HG03432 (cell line): Measurements from ENCODE around the gene DMRTB1.
"Not testable (repeated sequence)": the region's sequence is repeated elsewhere in the genome, so short reads cannot be mapped to it uniquely, and the experiment has no call there.

Experiments used
- ATAC-seq: cut with Tn5 transposase; IDR thresholded peaks from one replicate; pipeline ENCODE4 v1.9.1; 2021; ENCODE audit warnings: mild to moderate bottlenecking, moderate library complexity; ENCODE audit not compliant: unreplicated experiment

The DMRTB1 gene

GRCh38 chr1:53434405-53435007 is 24.7 kb upstream of the DMRTB1 start:
- ATAC-seq = not testable (repeated sequence)

GRCh38 chr1:53435151-53435550 is 24.0 kb upstream of the DMRTB1 start:
- no peak for ATAC-seq

DNA sequence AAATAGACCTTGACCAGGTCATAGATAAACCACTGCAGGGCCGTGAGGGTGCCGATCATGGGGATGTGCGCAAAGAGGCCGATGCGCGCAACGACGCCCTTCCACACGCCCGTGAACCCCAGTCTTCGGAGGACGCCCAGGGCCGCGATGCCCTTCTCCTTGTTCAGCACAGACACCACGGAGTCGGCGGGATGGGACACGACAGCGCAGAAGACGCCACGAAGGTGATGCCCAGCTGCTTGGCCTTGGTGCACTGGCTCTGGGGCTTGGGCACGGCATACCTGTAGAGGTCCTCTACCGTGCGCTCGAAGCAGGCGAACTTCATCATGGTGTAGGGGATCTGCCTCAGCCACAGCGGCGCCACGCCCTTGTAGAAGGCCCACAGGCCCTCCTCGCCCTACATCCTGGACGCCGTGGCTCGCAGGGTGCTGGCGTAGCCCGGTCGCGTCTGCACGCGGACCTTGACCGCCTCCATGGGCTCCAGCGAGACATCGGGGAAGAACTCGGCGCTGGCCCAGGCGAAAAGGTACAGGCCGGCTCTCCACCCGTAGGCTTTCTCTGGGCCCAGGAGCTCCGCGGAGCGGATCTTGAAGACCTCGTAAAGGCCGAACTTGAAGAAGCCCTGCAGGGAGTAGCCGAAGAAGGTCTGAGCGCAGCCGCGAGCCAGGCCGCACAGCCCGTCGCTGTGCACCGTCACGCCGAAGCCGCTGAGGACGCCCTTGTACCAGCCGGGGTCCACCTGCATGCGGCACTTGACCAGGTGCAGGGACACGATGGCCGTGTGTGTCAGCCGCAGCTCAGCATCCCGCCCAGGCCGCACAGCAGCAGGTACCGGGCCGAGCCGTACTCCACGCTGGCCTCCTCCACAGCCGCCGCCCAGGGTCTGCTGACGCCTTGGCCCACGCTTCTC is 20.5 kb upstream of the DMRTB1 start:
- ATAC-seq = no peak

DNA sequence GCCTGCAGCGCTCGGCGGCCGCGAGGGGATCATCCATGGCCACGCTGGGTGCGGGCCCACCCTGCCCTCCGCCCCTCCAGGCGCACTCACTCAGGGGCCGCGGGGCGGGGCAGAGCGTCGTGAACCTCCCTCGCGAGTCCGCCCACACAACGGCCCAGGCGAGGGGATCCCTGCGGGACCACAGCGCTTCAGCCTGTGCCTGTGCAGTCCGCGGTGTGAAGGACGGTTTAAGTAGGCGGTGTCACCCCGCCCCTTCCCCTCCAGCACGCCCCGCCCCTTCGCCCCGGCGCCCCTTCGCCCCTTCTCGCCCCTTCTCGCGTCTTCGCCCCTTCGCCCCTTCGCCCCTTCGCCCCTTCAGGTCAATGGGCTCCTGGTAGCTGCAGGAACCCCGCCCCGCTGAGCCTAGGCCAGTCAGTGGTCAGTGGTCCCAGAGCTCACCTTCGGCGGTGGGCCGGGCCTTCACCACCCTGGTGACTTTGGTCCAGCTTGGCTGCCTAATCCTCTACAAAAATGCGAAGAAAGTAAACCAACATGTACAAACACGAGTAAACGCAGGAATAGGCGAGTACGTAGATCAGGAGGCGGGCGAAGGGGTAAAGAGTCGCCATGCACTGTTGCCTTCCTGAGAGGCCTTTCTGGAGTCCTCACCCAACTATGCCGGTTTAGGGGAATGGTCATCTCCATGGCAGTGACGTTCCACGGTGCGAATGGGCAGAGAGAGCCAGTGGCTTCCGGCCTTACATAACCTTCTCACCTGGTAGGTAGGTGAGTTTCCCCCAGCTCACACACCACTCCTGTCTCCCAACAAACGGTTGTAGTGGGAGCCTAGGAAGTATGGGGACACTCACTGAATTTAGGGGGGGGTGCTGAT is 19.6 kb upstream of the DMRTB1 start:
- no peak for ATAC-seq

DNA sequence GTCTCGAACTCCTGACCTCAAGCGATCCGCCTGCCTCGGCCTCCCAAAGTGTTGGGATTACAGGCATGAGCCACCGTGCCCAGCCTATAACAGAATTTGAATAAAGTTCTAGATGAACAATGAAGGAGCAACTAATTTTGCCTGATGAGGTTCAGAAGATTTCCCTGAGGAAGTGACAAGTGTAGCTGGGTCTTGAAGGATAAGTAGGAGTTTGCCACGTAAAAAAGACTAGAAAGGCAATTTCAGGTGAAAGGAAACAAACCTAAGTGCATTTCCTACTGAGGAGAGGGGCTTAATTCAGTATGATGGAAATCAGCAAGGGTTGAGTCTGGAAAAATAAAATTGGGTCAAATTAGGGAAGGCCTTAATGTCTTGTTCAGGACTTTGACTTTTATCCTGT is 18.6 kb upstream of the DMRTB1 start:
- no peak for ATAC-seq

DNA sequence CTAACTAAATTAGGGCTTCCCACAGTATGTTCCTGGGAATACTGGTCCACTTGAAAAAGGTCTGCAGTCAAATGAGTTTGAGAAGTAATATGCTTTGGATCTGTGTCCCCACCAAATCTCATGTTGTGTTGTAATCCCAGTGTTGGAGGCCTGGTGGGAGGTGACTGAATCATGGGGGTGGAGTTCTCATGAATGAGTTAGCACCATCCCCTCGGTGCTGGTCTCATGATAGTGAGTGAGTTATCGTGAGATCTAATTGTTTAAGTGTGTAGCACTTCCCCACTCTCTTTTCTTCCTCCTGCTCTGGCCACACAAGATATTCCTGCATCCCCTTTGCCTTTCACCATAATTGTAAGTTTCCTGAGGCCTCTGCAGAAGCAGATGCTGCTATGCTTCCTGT is 16.9 kb upstream of the DMRTB1 start:
- ATAC-seq = no peak

DNA sequence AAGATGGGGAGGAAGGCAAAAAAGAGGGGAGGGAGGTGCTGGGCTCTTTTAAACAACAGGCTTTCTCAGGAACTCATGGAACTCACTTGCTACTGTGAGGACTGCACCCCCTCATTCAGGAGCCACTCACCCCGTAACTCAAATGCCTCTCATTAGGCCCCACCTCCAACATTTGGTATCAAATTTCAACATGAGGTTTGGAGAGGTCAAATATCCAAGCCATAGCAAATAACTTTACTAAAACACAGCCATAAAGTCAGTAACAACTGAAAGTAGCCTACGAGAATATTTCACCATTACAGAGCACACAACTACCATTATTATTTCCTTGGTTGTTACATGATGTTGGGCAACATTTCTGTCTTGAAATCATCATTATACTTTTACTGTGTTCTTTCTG is 13.1 kb upstream of the DMRTB1 start:
- ATAC-seq = no peak

- no peak for ATAC-seq
These were observed 11.8 kb upstream of the DMRTB1 start for GRCh38 chr1:53447413-53447812.

DNA sequence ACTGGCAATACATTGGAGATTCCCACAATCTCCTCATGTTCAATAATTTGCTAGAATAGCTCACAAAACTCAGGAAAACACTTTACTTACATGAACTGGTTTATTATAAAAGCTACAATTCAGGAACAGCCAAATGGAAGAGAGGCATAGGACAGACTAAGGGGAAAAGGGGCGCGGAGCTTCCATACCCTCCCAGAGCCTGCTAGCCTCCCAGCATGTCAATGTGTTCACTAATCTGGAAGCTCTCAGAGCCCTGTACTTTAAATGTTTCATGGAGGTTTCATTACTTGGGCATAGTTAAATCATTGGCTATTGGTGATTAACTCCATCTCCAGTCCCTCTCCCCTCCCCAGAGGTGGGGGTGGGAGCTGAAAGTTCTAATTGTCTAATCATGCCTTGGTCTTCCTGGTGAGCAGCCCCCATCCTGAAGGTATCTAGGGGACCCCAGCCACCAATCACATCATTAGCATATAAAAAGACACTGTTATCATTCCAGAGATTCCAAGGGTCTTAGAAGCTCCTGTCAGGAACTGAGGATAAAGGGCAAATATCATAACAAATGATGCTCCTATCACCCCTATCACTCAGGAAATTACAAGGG is 10.9 kb upstream of the DMRTB1 start:
- no peak for ATAC-seq

DNA sequence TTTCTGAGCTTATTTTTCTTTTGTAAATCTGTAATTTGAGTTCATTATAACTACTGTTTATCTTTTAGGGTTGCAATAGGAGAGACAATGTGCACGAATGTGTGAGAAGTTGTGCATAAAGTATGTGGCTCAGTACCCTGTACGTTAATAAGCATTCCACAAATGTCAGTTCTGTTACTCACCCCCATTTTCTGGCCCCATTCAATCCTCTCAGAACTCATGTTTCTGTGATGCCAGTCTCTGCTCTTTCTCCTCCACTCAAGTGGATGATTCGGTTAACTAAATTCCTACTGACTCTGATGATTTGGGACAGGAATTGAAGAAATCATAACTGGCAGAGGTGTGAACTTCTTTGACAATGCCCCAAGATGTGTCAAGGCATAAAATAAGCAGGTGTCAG is 10.2 kb upstream of the DMRTB1 start:
- no peak for ATAC-seq

DNA sequence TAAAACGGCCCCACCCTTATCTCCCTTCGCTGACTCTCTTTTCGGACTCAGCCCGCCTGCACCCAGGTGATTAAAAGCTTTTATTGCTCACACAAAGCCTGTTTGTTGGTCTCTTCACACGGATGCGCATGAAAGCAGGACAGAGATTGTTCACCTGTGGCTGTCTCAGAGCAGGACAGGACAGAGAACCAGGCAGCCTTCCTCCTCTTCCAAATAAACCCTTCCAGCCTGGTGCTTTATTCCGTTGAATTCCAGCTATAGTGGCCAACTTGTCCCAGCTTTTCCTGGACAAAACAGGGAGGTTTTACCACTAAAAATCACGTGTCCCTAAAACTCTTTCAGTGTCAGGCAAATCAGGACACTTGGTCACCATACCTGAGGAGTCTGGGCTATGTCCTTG is 9.5 kb upstream of the DMRTB1 start:
- no peak for ATAC-seq

DNA sequence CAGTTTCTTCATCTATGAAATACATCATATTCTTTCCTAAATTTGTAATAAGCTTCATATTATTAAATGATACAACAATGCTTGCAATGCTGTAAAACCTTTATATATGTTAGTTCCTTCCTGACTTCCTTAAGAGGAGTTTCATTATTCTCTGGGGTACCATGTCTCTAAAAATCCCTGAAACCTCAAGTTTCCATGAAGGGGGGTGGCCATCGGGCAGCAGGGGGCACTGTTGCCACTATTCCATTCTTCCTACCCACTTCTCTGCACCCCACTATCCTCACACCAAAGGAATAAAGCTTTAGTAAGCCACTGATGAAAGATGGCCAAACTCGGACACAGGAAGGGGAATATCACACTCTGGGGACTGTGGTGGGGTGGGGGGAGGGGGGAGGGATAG is 9.0 kb upstream of the DMRTB1 start:
- ATAC-seq = no peak

DNA sequence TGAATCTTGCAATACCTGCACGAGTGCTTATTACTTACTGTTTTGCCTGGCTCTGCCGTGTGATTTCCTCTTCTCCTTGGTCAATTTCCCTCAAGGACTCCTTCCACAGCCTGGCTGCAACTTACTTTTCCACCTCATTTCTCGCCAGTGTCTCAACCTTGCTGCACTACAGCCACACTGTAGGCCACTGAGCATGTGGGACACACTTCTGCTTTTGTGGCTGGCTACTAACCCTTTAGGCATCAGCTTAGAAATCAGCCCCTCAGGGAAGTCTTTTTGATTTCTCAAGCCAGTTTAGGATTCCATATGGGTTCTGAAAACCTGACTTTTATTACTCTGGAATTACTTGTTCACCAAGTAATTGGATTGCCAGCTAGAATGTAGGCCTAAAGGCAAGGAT is 5.2 kb upstream of the DMRTB1 start:
- no peak for ATAC-seq

GRCh38 chr1:53455364-53455991 is 3.7 kb upstream of the DMRTB1 start:
- ATAC-seq = no peak

DNA sequence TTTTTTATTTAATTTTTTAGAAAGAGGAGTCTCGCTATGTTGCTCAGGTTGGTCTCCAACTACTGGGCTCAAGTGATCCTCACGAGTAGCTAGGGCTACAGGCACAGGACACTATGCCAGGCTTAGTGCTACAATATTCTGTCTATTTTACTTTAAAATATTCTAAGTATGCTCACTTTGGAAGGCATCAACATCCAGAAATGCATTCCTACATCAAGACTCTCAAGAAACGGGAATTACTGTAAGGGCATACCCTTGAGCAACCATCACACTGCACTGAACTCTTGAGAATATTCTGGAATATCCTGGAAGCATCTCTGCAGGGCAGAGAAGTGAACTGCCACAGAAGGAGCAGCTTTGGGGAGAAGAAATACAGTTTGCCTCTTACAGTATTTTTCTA is 565 bp upstream of the DMRTB1 start:
- ATAC-seq = no peak

DNA sequence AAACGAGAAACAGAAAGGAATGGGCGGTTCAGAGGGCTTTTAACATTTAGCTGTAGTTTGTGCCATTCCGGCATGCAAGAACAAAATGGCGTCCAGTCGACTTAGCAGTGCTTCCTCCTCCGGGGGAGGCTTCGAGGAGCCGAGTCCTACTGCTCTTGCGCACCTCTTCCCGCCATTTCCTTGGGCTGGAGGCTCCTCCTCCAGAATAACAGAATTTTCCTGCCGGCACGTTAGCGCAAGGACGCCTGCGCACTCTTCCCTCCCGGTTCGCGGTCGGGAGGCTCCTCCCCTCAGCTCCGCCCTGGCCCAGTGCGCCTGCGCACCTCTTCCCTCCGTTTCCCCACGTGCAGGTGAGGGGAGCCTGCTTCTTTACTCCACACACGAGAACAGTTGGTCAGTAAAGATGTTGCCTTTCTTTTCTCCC is 1.0 kb downstream of the DMRTB1 start:
- ATAC-seq = no peak

- ATAC-seq = no peak
These were observed 1.6 kb downstream of the DMRTB1 start for GRCh38 chr1:53460666-53461322.

GRCh38 chr1:53461323-53462044 is 2.3 kb downstream of the DMRTB1 start:
- ATAC-seq = no peak

- no peak for ATAC-seq
These were observed 3.0 kb downstream of the DMRTB1 start for GRCh38 chr1:53462193-53462592.
